PC-9 (cell line): Measurements from ENCODE around the gene ARID3B. TPM values are rescaled to one million over a fixed set of nuclear protein-coding genes. Genes with fewer than 3 reads are reported as not detected.

Experiments
- BruUV-seq: library from RNA; stranded (reverse); fragments of 400-500 nt; replicated peaks from 2 replicates; lab custom pipeline; 2021; lab: Mats Ljungman, UMichigan
- CTCF ChIA-PET: fragments of 300-600 bp; sonication (Branson Sonifier 250); formaldehyde crosslinking; loops from one replicate; lab custom pipeline; 2022; ENCODE audit warnings: antibody characterized with exemption; lab: Charles Lee
- POLR2A ChIA-PET: fragments of 300-600 bp; sonication (Branson Sonifier 250); formaldehyde crosslinking; loops from one replicate; lab custom pipeline; 2022; ENCODE audit warnings: antibody characterized with exemption; ENCODE audit not compliant: unreplicated experiment; lab: Charles Lee
- DNase-seq, 2 experiments: peaks; one replicate each; pipeline versions ENCODE4 v3.0.0 to v3.0.0-alpha.2; 2015 to 2022; ENCODE audit warnings: mixed read lengths in 1 of 2
- H2AFZ ChIP-seq: fragments of 200-600 bp; sonication (generic); 2 replicates; pipeline ENCODE4 v1.8.1; 2017; ENCODE audit warnings: antibody characterized with exemption
- H3F3A ChIP-seq: fragments of 200-600 bp; sonication (generic); 2 replicates; pipeline ENCODE4 v1.8.1; 2017; ENCODE audit warnings: antibody characterized with exemption, mild to moderate bottlenecking, low read depth; ENCODE audit not compliant: insufficient read depth
- H3K27ac ChIP-seq: fragments of 200-600 bp; sonication (generic); 2 replicates; pipeline ENCODE4 v1.6.1; 2016; ENCODE audit warnings: mixed run types
- H3K27me3 ChIP-seq: fragments of 200-600 bp; sonication (generic); 2 replicates; pipeline ENCODE4 v1.6.1; 2016; ENCODE audit warnings: low read depth, mixed run types; ENCODE audit not compliant: insufficient read depth
- H3K36me3 ChIP-seq: fragments of 200-600 bp; sonication (generic); 2 replicates; pipeline ENCODE4 v1.6.1; 2016; ENCODE audit warnings: low read depth, mixed run types
- H3K4me1 ChIP-seq: fragments of 200-600 bp; sonication (generic); replicated peaks from 2 replicates; pipeline ENCODE4 v1.6.1; 2016; ENCODE audit warnings: mixed run types; ENCODE audit not compliant: insufficient read depth
- H3K4me2 ChIP-seq: fragments of 200-600 bp; sonication (generic); 2 replicates; pipeline ENCODE4 v1.6.1; 2017; ENCODE audit warnings: mixed run types
- H3K4me3 ChIP-seq: fragments of 200-600 bp; sonication (generic); 2 replicates; pipeline ENCODE4 v1.6.1; 2016; ENCODE audit warnings: mixed run types
- H3K79me2 ChIP-seq: fragments of 200-600 bp; sonication (generic); 2 replicates; pipeline ENCODE4 v1.6.1; 2017; ENCODE audit warnings: low read depth, mixed run types
- H3K9me2 ChIP-seq: fragments of 200-600 bp; sonication (generic); 2 replicates; pipeline ENCODE4 v1.8.1; 2017; ENCODE audit warnings: mild to moderate bottlenecking; ENCODE audit not compliant: insufficient read depth
- H3K9me3 ChIP-seq: fragments of 200-600 bp; sonication (generic); 2 replicates; pipeline ENCODE4 v1.8.1; 2016; ENCODE audit warnings: low read depth; ENCODE audit not compliant: insufficient read depth
- H4K20me1 ChIP-seq: fragments of 200-600 bp; sonication (generic); 2 replicates; pipeline ENCODE4 v1.8.1; 2017; ENCODE audit not compliant: insufficient read depth
- EZH2 ChIP-seq: fragments of 200-600 bp; sonication (generic); IDR thresholded peaks from 2 replicates; pipeline ENCODE4 v1.8.0; 2017; ENCODE audit warnings: antibody characterized with exemption, low read depth
- intact Hi-C: fragments of 100-400 bp; cut with micrococcal nuclease; formaldehyde crosslinking; loops from one replicate; pipeline ENCODE4 v1.10.0; 2022; ENCODE audit not compliant: unreplicated experiment
- total RNA-seq: library from RNA; stranded (reverse); gene quantifications from 2 replicates; pipeline ENCODE4 v1.2.3, GENCODE V29; 2021
- TF ChIP-seq, protein P1 (sequence below): fragments of 200-600 bp; sonication (generic); conservative IDR thresholded peaks from 2 replicates; pipeline ENCODE4 v1.6.1; 2017; ENCODE audit warnings: mixed run types, antibody characterized with exemption, mild to moderate bottlenecking, moderate library complexity

Gene ARID3B
- total RNA-seq, 1 experiment from 2014 or later, result 9.6 TPM

DNA sequence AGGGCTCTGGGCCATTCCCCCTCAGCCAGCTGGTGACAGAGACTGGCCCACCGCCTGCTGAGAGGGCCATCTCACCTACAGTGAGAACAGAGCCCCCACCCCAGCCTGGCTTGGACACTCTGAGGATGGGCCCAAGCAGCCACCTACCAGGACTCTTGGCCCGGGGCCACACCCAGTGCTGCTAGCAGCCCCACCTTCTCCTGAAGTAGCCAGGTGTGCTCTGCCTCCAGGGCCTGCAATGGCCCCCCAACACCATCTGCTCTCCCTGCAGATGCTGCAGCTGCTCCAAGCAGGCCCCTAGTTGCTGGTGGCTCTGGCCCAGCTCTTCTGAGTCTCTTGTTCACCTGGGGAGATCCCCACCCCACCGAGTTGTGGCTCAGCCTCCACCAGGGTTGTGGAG lies 67.8 kb downstream of the ARID3B start:
- BruUV-seq, result no TSS peak
- H3K4me2 ChIP-seq, result no peak overlapping the region
- CTCF ChIA-PET, result interaction anchor here (0.5 kb wide), 1 partner anchor 123 kb away, joined by 3 read pairs; no protein-coding TSS in a partner anchor

DNA sequence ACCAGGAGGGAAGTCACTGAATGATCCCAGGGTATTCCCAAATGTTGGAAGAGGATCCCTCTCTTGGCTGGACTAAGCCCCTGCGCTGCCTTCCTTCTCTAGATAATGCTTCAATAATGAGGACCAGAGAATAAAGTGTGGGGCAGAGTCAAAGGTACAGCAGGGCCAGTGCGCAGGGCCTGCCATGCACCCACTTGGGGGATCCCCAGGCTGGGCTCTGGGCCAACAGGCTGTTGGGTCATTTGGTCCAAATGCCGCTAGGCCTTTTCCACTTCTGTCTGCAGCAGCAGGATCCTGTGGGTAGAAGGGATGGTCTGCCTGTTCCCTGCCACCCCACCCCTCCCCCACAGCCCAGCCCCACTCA lies 68.9 kb downstream of the ARID3B start:
- POLR2A ChIA-PET, result no interaction called here
- TF ChIP-seq, protein P1, sequence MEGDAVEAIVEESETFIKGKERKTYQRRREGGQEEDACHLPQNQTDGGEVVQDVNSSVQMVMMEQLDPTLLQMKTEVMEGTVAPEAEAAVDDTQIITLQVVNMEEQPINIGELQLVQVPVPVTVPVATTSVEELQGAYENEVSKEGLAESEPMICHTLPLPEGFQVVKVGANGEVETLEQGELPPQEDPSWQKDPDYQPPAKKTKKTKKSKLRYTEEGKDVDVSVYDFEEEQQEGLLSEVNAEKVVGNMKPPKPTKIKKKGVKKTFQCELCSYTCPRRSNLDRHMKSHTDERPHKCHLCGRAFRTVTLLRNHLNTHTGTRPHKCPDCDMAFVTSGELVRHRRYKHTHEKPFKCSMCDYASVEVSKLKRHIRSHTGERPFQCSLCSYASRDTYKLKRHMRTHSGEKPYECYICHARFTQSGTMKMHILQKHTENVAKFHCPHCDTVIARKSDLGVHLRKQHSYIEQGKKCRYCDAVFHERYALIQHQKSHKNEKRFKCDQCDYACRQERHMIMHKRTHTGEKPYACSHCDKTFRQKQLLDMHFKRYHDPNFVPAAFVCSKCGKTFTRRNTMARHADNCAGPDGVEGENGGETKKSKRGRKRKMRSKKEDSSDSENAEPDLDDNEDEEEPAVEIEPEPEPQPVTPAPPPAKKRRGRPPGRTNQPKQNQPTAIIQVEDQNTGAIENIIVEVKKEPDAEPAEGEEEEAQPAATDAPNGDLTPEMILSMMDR, result no peak
- TF ChIP-seq EZH2, result no peak
- no TSS peak for BruUV-seq
- intact Hi-C loops, result no loop called here
- H3K4me2 ChIP-seq, result no peak overlapping the region
- H3K9me3 ChIP-seq, result no peaks in the 10 kb centered on the region
- H4K20me1 ChIP-seq, result no peaks in the 10 kb centered on the region
- CTCF ChIA-PET, result no interaction called here
- no peaks in the 10 kb centered on the region for H3K79me2 ChIP-seq
- H3K27ac ChIP-seq, result no peak overlapping the region
- no peaks in the 10 kb centered on the region for H3K36me3 ChIP-seq
- no peak overlapping the region for H2AFZ ChIP-seq
- H3F3A ChIP-seq, result peaks cover 12% of the 10 kb centered on the region
- no peaks in the 10 kb centered on the region for H3K9me2 ChIP-seq
- peaks cover 22% of the 10 kb centered on the region for H3K27me3 ChIP-seq
- 0 out of 2 replicates have a peak, but pooled peaks cover 6% of the 10 kb centered on the region for H3K4me1 ChIP-seq
- no peak for DNase-seq
- H3K4me3 ChIP-seq, result no peak overlapping the region

More for the DNA sequence above, 67.8 kb downstream of the ARID3B start:
- no peak for DNase-seq
- no peaks in the 10 kb centered on the region for H3K36me3 ChIP-seq
- POLR2A ChIA-PET, result no interaction called here
- H3K27me3 ChIP-seq, result peaks cover 22% of the 10 kb centered on the region
- no peak overlapping the region for H2AFZ ChIP-seq
- H3K4me3 ChIP-seq, result no peak overlapping the region
- TF ChIP-seq EZH2, result no peak
- no peaks in the 10 kb centered on the region for H3K9me2 ChIP-seq
- H4K20me1 ChIP-seq, result no peaks in the 10 kb centered on the region
- 0 out of 2 replicates have a peak, but pooled peaks cover 5% of the 10 kb centered on the region for H3K4me1 ChIP-seq
- H3F3A ChIP-seq, result peaks cover 7% of the 10 kb centered on the region; the same call in 1 of the 2 replicates
- H3K9me3 ChIP-seq, result no peaks in the 10 kb centered on the region
- H3K79me2 ChIP-seq, result no peaks in the 10 kb centered on the region
- no peak overlapping the region for H3K27ac ChIP-seq
- intact Hi-C loops, result no loop called here

DNA sequence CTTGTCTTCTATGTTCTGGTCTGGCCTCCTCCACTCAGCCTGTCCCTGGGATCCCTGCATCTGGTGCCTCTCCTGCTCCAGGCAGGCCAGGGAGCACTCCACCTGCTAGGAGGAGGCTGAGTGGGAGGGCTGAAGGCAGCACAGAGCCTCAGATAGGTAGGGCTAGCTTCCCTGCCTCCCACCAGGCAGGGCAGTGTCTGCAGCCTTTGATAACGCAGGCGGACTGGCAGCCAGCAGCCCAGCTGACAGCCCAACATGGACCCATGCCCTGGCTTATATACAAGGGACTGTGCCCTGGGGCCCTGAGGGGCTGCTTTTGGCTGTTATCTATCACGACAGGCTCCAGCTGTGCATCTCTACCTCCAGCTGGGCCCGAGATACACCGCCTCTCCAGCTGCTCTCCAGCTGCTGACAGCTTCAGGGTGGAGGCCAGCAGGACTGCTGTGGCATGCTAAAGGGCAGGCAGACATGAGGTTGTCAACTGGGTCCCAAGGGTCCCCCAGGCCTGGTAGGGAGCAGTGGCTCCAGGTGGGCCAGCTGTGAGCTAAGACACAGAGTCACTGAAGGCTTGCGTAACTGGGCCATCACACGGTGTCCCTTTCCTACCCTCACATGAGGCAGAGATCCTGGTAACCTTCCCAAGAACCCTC lies 69.4 kb downstream of the ARID3B start:
- POLR2A ChIA-PET, result no interaction called here

More for the DNA sequence above, 69.4 kb downstream of the ARID3B start:
- H3K4me2 ChIP-seq, result no peak overlapping the region
- no peak for DNase-seq
- CTCF ChIA-PET, result no interaction called here
- 0 out of 2 replicates have a peak, but pooled peaks cover 6% of the 10 kb centered on the region for H3K4me1 ChIP-seq
- H3K4me3 ChIP-seq, result no peak overlapping the region
- H3K27ac ChIP-seq, result no peak overlapping the region
- no peaks in the 10 kb centered on the region for H3K36me3 ChIP-seq
- no peaks in the 10 kb centered on the region for H4K20me1 ChIP-seq
- H3F3A ChIP-seq, result peaks cover 16% of the 10 kb centered on the region
- intact Hi-C loops, result no loop called here
- no peaks in the 10 kb centered on the region for H3K79me2 ChIP-seq
- no TSS peak for BruUV-seq
- H3K9me2 ChIP-seq, result no peaks in the 10 kb centered on the region
- H3K9me3 ChIP-seq, result no peaks in the 10 kb centered on the region
- peaks cover 22% of the 10 kb centered on the region for H3K27me3 ChIP-seq
- TF ChIP-seq, protein P1, result no peak
- no peak for TF ChIP-seq EZH2
- no peak overlapping the region for H2AFZ ChIP-seq
